Measurements from ENCODE around the gene CCDC183. TPM values are rescaled to one million over a fixed set of nuclear protein-coding genes. Genes with fewer than 3 reads are reported as not detected.
"Not testable (repeated sequence)": the region's sequence is repeated elsewhere in the genome, so short reads cannot be mapped to it uniquely, and the experiment has no call there.

Gene CCDC183
- total RNA-seq, 2 experiments from 2014 or later: 0.88 to 1.3 TPM

GRCh38 chr9:136835932-136836904 is 40.1 kb downstream of the CCDC183 start:
- no TSS peak for BruUV-seq (replicated peaks)
- H3K79me2 ChIP-seq (ENCODE audit: insufficient read depth, low read depth, low read length): no peaks in the 10 kb centered on the region
- intact Hi-C loops (cut with micrococcal nuclease; ENCODE audit: unreplicated experiment): no loop called here
- no peak overlapping the region for H3K27ac ChIP-seq (ENCODE audit: low read depth, low read length, poor library complexity, severe bottlenecking)
- no peaks in the 10 kb centered on the region for H3K9me2 ChIP-seq (ENCODE audit: insufficient read depth, low read length)
- H3K4me3 ChIP-seq (ENCODE audit: low read depth, low read length, poor library complexity, severe bottlenecking): no peak overlapping the region
- no peak for DNase-seq (ENCODE audit: low spot score)
- peaks cover 65% of the 10 kb centered on the region for H3K36me3 ChIP-seq (ENCODE audit: insufficient read depth, low read length)
- TF ChIP-seq EZH2phosphoT487 (IDR thresholded peaks at IDR 0.05; ENCODE audit: borderline replicate concordance, low read depth, low read length) (no peak), CTCF (conservative IDR thresholded peaks at IDR 0.05; ENCODE audit: low read length) (no peak)
- POLR2A ChIA-PET: no interaction called here
- H4K20me1 ChIP-seq (ENCODE audit: insufficient read depth, low read length): no peaks in the 10 kb centered on the region
- CTCF ChIA-PET (ENCODE audit: unreplicated experiment): interaction anchor here (0.7 kb wide), 1 partner anchor 35 kb away, joined by 3 read pairs; no protein-coding TSS in a partner anchor
- no peak overlapping the region for H2AFZ ChIP-seq (ENCODE audit: low read length)
- H3K4me1 ChIP-seq (ENCODE audit: insufficient read depth, low read length, poor library complexity, severe bottlenecking): peaks cover under 1% of the 10 kb centered on the region
- no peak overlapping the region for H3K4me2 ChIP-seq (ENCODE audit: low read length)
- H3K9me3 ChIP-seq (ENCODE audit: low read length): no peaks in the 10 kb centered on the region

- Histone ChIP-seq H3K36me3 (ENCODE audit: insufficient read depth, low read length) (peaks cover 57% of the 10 kb centered on the region), H3K27ac (ENCODE audit: low read depth, low read length, poor library complexity, severe bottlenecking) (no peak overlapping the region), H4K20me1 (ENCODE audit: insufficient read depth, low read length) (no peaks in the 10 kb centered on the region), H3K4me2 (ENCODE audit: low read length) (no peak overlapping the region), H3K9me3 (ENCODE audit: low read length) (no peaks in the 10 kb centered on the region), H3K79me2 (ENCODE audit: insufficient read depth, low read depth, low read length) (no peaks in the 10 kb centered on the region), H3K9me2 (ENCODE audit: insufficient read depth, low read length) (no peaks in the 10 kb centered on the region), H2AFZ (ENCODE audit: low read length) (no peak overlapping the region), H3K4me3 (ENCODE audit: low read depth, low read length, poor library complexity, severe bottlenecking) (no peak overlapping the region), H3K4me1 (ENCODE audit: insufficient read depth, low read length, poor library complexity, severe bottlenecking) (peaks cover 6% of the 10 kb centered on the region)
- intact Hi-C loops (cut with micrococcal nuclease; ENCODE audit: unreplicated experiment): no loop called here
- ChIA-PET POLR2A (no interaction called here), CTCF (ENCODE audit: unreplicated experiment) (no interaction called here)
- no TSS peak for BruUV-seq (replicated peaks)
- TF ChIP-seq EZH2phosphoT487 (IDR thresholded peaks at IDR 0.05; ENCODE audit: borderline replicate concordance, low read depth, low read length) (no peak), CTCF (conservative IDR thresholded peaks at IDR 0.05; ENCODE audit: low read length) (no peak)
- no peak for DNase-seq (ENCODE audit: low spot score)
Measured at GRCh38 chr9:136837146-136837855, 41.2 kb downstream of the CCDC183 start.

- H3K9me2 ChIP-seq (ENCODE audit: insufficient read depth, low read length); CTCF ChIA-PET (ENCODE audit: unreplicated experiment); DNase-seq (ENCODE audit: low spot score); POLR2A ChIA-PET; H3K4me2 ChIP-seq (ENCODE audit: low read length); H3K4me3 ChIP-seq (ENCODE audit: low read depth, low read length, poor library complexity, severe bottlenecking); H2AFZ ChIP-seq (ENCODE audit: low read length); intact Hi-C loops (cut with micrococcal nuclease; ENCODE audit: unreplicated experiment); H3K79me2 ChIP-seq (ENCODE audit: insufficient read depth, low read depth, low read length); BruUV-seq (replicated peaks); H3K4me1 ChIP-seq (ENCODE audit: insufficient read depth, low read length, poor library complexity, severe bottlenecking); H3K27ac ChIP-seq (ENCODE audit: low read depth, low read length, poor library complexity, severe bottlenecking); H3K9me3 ChIP-seq (ENCODE audit: low read length); H4K20me1 ChIP-seq (ENCODE audit: insufficient read depth, low read length): not testable (repeated sequence)
- H3K36me3 ChIP-seq (ENCODE audit: insufficient read depth, low read length): peaks cover 53% of the 10 kb centered on the region
Measured at GRCh38 chr9:136837856-136838277, 41.7 kb downstream of the CCDC183 start.

Data from OCI-LY7 (cell line).